ENCODE data around the gene FBXO33.

The FBXO33 gene

DNA sequence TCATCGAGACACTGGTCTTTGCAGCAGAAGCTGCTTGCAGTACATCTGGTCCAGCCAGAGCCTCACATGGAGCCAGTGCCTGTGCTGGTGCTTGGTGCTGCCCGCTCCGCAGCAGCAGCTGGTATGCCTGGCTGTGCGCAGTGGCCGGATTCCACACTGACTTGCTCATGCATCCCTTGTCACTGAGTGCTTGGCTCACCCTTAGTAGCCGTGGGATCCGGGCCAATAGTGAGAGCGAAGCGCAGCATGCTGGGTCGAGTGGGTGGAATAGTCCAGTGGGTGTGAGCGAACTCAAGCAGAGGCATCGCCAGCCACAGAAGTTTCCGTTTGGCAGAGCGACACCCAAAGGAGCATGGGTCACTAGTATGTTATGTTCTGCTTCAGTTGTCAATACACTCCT is 10.1 kb upstream of the FBXO33 start:
- no peak for TF ChIP-seq JUND (IDR thresholded peaks at IDR 0.05; ENCODE audit: low read depth)
- no peak for DNase-seq (ENCODE audit: low read depth in 1 of 2, low spot score in 1 of 2)
- in situ Hi-C loops (cut with HindIII; ENCODE audit: low pct_unique_long_range_greater_than_20kb, low sequenced_read_pairs), result no loop called here

DNA sequence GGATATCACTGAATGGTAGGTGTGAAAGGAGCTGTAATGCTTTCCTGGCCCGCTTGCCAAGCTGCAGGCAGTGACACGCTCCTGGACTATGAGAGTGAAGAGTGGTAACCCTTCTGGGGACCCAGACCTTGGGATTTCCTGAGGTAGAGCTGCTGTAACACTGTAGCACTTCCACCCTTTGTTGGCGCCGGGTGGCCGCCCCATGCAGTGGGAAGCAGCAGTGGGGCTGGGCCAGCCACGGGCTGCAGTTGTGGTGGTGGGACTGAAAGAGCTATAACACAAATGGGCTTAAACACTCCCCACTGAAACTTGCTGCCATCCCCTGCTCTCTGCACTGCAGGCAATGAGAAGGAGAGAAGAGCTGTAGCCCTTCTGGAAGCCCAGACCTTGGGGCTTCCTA is 9.6 kb upstream of the FBXO33 start:
- in situ Hi-C loops (cut with HindIII; ENCODE audit: low pct_unique_long_range_greater_than_20kb, low sequenced_read_pairs), result no loop called here

DNA sequence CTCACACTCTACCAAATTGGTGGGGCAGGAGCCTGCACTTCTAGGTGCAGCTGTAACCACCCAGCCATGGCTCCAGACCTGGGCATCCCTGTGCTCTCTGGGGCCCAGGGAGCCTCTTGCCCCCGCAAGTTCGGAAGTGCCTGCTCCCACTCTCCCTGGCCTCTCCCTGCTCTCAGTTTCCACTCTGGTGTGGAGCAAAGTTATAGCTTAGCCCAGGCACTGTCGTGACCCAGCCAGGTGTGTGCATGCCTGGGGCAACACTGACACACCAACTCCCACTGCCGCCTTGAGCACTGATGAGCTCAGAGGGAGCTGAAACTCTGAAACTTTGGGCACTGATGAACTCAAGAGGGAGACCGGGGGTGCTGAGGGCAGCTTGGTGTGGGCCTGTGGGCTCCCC is 8.7 kb upstream of the FBXO33 start:
- TF ChIP-seq JUND (IDR thresholded peaks at IDR 0.05; ENCODE audit: low read depth), result no peak
- in situ Hi-C loops (cut with HindIII; ENCODE audit: low pct_unique_long_range_greater_than_20kb, low sequenced_read_pairs), result no loop called here
- no peak for DNase-seq (ENCODE audit: low read depth in 1 of 2, low spot score in 1 of 2)

More for the DNA sequence above, 9.6 kb upstream of the FBXO33 start:
- TF ChIP-seq JUND (IDR thresholded peaks at IDR 0.05; ENCODE audit: low read depth), result no peak
- no peak for DNase-seq (ENCODE audit: low read depth in 1 of 2, low spot score in 1 of 2)

DNA sequence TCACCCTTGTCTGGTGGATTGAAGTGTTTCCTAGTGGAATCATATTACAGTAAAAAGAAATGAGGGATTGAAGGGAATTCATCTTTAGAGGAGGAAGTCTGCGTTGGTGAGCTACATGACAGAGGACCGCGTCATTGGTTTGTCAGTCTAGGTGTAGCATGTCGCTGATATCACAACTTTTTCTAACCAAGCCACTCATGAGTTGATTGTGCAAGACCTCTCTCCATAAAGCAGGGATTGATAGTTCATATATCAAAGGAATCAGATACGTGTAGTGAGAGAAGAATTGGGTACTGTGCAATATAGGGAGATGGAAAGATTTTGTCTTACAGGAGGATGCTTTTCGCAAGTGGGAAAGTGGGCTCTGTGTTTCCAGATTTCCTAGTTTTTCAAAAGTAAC is 3.0 kb upstream of the FBXO33 start:
- in situ Hi-C loops (cut with HindIII; ENCODE audit: low pct_unique_long_range_greater_than_20kb, low sequenced_read_pairs), result no loop called here
- DNase-seq (ENCODE audit: low read depth in 1 of 2, low spot score in 1 of 2), result no peak
- no peak for TF ChIP-seq JUND (IDR thresholded peaks at IDR 0.05; ENCODE audit: low read depth)

DNA sequence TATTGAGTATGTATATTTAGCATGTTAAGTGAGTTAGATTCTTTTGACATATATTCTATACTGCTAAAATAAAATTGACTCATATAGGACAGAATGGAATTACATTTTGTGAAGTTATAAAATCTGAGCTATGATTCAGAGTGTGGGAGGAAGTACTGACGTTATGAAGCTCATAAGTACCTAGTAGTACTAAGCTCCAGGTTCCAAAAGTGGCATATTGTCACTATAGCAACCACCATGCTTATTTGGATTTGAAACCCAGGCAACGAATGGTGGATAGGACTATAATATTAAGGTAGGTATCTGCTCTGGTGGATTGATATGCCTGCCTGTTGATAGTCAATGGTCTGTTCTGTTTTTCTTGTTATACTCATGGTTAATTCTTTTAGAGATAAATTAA is 2.2 kb upstream of the FBXO33 start:
- in situ Hi-C loops (cut with HindIII; ENCODE audit: low pct_unique_long_range_greater_than_20kb, low sequenced_read_pairs), result no loop called here
- no peak for DNase-seq (ENCODE audit: low read depth in 1 of 2, low spot score in 1 of 2)
- no peak for TF ChIP-seq JUND (IDR thresholded peaks at IDR 0.05; ENCODE audit: low read depth)

DNA sequence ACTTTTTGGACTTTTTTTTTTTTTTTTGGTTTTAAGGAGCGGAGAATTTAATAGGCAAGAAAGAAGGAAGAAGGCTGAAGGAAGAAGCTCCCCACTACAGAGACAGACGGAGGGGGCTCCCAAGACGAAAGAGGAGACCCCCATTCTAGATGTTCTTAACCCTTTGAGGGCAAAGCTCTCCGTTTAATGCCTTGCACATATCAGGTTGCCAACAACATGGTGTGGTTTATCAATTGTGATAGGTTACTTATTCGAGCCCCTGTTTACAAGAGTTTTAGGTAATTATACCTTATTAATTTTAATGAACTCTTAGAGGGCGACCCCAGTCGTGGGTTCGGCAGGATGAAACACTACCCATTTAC is 1.2 kb upstream of the FBXO33 start:
- no peak for TF ChIP-seq JUND (IDR thresholded peaks at IDR 0.05; ENCODE audit: low read depth)
- in situ Hi-C loops (cut with HindIII; ENCODE audit: low pct_unique_long_range_greater_than_20kb, low sequenced_read_pairs), result no loop called here
- no peak for DNase-seq (ENCODE audit: low read depth in 1 of 2, low spot score in 1 of 2)

DNA sequence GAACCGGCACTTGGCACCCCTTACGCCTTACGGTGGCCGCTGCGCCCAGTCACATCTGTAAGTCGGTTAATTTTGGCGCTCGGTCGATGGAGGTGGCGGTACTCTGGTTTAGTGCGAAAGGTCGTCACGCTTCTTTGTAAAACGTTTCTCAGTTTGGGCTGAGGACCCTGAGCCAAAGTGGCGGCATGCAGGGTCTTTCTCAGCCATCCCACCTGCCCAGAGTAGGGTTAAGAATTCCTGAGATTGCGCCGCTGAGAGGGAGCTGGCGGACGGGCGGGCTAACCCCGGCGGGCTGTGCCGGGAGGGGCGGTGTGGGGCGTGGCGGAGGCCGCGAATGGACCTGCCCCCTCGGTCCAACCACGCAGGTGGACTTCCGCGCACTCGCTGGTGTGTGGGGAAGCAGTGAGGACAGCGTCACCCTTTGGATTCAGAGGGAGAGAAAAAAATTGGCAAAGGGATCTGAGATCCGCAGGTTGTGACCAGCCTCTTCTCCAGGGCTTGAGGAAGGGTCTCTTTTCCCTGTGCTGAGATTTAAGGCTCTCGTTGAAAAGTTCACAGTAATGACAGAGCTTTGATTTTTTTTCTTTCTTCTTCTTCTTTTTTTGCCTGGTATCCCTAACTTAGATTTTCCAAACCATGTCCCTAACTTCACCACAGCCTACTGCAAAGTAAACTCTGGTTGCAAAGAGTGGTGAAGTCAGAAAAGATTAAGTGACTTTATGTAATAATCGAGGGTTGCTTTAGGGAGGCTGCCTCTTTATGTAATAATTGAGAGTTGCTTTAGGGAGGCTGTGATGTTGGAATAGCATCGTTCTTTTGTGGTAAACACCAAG is 602 bp upstream of the FBXO33 start:
- TF ChIP-seq JUND (IDR thresholded peaks at IDR 0.05; ENCODE audit: low read depth), result no peak
- in situ Hi-C loops (cut with HindIII; ENCODE audit: low pct_unique_long_range_greater_than_20kb, low sequenced_read_pairs), result no loop called here

DNA sequence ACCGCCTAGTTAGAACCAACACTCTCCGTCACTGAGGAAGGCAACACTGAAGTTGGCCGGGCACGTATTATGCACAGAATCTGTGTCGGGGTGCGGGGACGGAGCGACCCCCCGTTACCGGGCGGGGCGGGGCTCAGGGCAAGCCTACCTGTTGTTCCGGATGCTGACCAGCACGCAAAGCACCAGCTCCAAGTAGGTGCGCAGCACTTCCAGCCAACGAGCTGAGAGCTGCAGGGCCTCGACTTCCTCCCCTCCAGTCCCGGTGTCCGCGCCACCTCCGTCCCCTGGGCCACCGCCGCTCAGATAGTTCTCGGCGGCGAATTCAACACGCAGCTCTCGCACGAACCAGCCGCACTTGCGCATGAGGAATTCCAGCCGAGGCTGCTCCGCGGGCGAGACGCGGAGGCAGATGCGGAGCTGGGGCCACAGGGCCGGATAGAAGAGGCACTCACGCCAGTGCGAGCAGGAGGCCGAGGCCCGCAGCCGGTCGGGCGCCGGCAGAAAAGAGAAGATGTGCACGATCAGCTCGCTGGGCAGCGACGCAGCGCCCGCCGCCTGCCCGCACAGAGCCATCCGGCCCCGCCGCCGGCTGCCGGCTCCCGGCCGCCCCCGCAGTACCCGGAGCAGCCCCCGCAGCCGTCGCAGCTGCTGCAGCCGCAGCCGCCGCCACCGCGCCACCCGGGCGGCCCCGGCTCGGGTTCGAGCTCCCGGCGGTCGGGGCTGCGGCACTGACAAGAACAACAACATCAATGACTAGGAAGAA is 636 bp downstream of the FBXO33 start:
- TF ChIP-seq JUND (IDR thresholded peaks at IDR 0.05; ENCODE audit: low read depth), result no peak
- in situ Hi-C loops (cut with HindIII; ENCODE audit: low pct_unique_long_range_greater_than_20kb, low sequenced_read_pairs), result no loop called here
- DNase-seq (ENCODE audit: low read depth in 1 of 2, low spot score in 1 of 2), result peak; percentile 43 to 64

More for the DNA sequence above, 602 bp upstream of the FBXO33 start:
- DNase-seq (ENCODE audit: low read depth in 1 of 2, low spot score in 1 of 2), result peak; percentile 77 to 97

DNA sequence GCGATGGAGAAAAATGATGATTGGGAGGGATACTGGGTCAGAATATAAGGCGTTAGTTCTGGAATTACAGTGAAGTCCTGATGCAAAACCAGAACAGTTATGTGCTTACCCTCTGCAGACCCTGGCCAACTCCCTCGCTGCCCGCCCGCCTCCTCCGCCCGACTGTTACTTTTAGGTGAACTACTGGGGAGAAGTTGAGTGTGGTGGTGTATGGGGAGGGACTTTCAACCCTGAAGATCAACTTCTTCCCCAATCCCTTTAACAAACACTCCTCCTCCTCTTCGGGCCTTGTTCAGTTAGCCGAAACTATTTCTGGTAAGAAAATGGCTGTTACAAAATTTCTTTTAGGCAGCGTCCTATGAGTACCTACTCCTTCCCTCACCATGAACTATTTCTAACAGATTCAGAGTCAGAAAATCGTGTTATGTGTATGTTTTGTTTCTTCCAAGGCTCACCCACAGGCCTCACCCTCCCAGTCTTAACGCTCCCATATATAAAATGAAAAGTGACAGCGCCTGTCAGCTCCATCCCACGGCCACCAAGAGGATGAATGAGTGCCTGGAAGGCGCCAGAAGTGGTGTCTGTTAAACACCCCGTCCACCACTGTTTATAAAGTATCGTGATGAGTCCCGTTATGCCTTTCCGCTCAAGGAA is 1.3 kb downstream of the FBXO33 start:
- DNase-seq (ENCODE audit: low read depth in 1 of 2, low spot score in 1 of 2), result no peak
- in situ Hi-C loops (cut with HindIII; ENCODE audit: low pct_unique_long_range_greater_than_20kb, low sequenced_read_pairs), result no loop called here
- no peak for TF ChIP-seq JUND (IDR thresholded peaks at IDR 0.05; ENCODE audit: low read depth)

DNA sequence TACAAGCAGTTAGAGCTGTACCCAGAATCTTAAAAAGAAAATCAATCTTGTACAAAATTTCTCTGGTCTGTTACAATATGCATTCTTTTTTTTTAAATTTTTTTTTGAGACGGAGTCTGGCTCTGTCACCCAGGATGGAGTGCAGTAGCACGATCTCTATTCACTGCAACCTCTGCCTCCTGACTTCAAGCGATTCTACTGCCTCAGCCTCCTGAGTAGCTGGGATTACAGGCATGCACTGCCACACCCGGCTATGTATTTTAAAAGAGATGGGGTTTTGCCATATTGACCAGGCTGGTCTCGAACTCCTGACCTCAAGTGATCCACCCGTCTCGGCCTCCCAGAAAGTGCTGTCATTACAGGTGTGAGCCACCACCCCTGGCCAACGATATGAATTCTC is 4.1 kb downstream of the FBXO33 start:
- in situ Hi-C loops (cut with HindIII; ENCODE audit: low pct_unique_long_range_greater_than_20kb, low sequenced_read_pairs), result no loop called here
- no peak for TF ChIP-seq JUND (IDR thresholded peaks at IDR 0.05; ENCODE audit: low read depth)
- DNase-seq (ENCODE audit: low read depth in 1 of 2, low spot score in 1 of 2), result no peak

DNA sequence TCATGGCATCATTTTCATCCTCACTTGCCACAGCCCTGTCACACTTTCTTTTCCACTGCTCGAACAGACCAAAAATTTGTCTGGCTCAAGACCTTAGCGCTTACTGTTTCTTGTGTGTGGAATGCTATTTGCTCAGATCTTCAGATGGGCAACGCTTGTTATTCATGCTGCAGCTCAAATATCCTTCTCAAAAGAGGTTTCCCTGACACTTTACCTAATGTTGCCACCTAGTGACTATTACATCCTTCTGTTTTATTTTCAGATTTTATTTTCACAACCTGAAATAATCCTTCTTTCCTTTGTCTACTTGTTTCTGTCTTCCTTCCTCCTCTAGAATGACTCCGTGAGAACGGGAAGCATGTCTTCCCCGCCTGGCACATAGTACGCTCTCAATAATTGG is 5.6 kb downstream of the FBXO33 start:
- in situ Hi-C loops (cut with HindIII; ENCODE audit: low pct_unique_long_range_greater_than_20kb, low sequenced_read_pairs), result no loop called here
- TF ChIP-seq JUND (IDR thresholded peaks at IDR 0.05; ENCODE audit: low read depth), result no peak
- DNase-seq (ENCODE audit: low read depth in 1 of 2, low spot score in 1 of 2), result peak; percentile 59 to 85

DNA sequence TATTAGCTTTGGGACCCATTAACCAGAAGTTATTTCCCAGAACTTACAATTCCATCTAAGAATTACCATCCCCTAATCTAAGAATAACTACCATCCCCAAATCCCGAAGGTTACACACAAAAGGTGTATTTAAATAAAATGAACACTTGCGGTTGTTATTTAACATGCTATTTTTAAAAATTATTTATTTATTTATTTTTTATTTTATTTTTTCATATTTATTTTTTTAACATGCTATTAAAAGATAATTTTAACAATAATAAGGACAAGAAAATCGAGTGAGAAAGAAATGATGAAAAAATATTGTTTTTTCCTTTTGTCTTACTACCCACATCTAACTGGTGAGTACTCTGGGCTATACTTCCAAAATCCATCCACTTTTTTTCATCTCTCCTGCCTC is 6.3 kb downstream of the FBXO33 start:
- no peak for TF ChIP-seq JUND (IDR thresholded peaks at IDR 0.05; ENCODE audit: low read depth)
- DNase-seq (ENCODE audit: low read depth in 1 of 2, low spot score in 1 of 2), result no peak
- in situ Hi-C loops (cut with HindIII; ENCODE audit: low pct_unique_long_range_greater_than_20kb, low sequenced_read_pairs), result no loop called here

DNA sequence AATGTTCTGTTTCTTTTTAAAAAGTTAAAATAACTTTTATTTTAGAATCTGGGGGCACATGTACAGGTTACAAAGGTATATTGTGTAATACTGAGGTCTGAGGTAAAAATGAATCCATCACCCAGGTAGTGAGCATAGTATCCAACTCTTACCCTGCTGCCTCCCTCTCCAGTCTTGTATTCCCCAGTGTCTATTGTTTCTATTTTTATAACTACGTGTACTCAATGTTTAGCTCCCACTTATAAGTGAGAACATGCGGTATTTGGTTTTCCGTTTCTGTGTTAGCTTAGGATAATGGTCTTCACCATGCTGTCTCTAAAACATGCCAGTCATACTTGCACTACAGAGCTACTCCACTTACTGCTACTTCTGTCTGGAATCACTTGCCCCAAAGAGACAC is 8.4 kb downstream of the FBXO33 start:
- no peak for DNase-seq (ENCODE audit: low read depth in 1 of 2, low spot score in 1 of 2)
- in situ Hi-C loops (cut with HindIII; ENCODE audit: low pct_unique_long_range_greater_than_20kb, low sequenced_read_pairs), result no loop called here
- TF ChIP-seq JUND (IDR thresholded peaks at IDR 0.05; ENCODE audit: low read depth), result no peak
